IMR-90 (cell line): ENCODE results near the gene PHLDA2. TPM values are rescaled to one million over a fixed set of nuclear protein-coding genes. Genes with fewer than 3 reads are reported as not detected.

Experiments
- ATAC-seq: fragments of 200-7000 bp; cut with Tn5 transposase; 2 replicates; pipeline ENCODE4 v1.9.1; 2020; ENCODE audit warnings: low read depth, mild to moderate bottlenecking, moderate library complexity
- BruUV-seq: library from RNA; stranded (reverse); fragments of 400-500 nt; replicated peaks from 2 replicates; lab custom pipeline; 2021; lab: Mats Ljungman, UMichigan
- CTCF ChIA-PET: fragments of 300-600 bp; formaldehyde crosslinking; extraction: SDS; loops from one replicate; lab custom pipeline; 2021; ENCODE audit warnings: antibody characterized with exemption; lab: Yijun Ruan, JAX
- POLR2A ChIA-PET: fragments of 300-600 bp; sonication (Branson Sonifier 250); formaldehyde crosslinking; loops from one replicate; lab custom pipeline; 2022; ENCODE audit warnings: antibody characterized with exemption; ENCODE audit not compliant: unreplicated experiment; lab: Charles Lee
- DNase-seq: peaks from one replicate; pipeline ENCODE4 v3.0.0; 2013
- H2AFZ ChIP-seq: replicated peaks from 2 replicates; pipeline ENCODE3; 2013; ENCODE audit warnings: low read length, mild to moderate bottlenecking; ENCODE audit not compliant: poor library complexity
- H2AK5ac ChIP-seq: 2 replicates; pipeline ENCODE4 v1.6.1; 2013; ENCODE audit warnings: low read depth, low read length, inconsistent platforms
- H2AK9ac ChIP-seq: replicated peaks from 2 replicates; pipeline ENCODE3; 2013; ENCODE audit warnings: mild to moderate bottlenecking, low read depth, low read length, moderate library complexity; ENCODE audit not compliant: poor library complexity
- H2BK120ac ChIP-seq: 2 replicates; pipeline ENCODE4 v1.6.1; 2013; ENCODE audit warnings: low read depth, low read length, inconsistent platforms
- H2BK15ac ChIP-seq: 3 replicates; pipeline ENCODE4 v1.6.1; 2013; ENCODE audit warnings: low read depth, low read length, inconsistent platforms
- H2BK20ac ChIP-seq: 2 replicates; pipeline ENCODE4 v1.6.1; 2013; ENCODE audit warnings: low read depth, mild to moderate bottlenecking, inconsistent platforms, low read length, moderate library complexity
- H2BK5ac ChIP-seq: 2 replicates; pipeline ENCODE4 v1.6.1; 2013; ENCODE audit warnings: mild to moderate bottlenecking, low read depth, low read length, inconsistent platforms; ENCODE audit not compliant: poor library complexity, severe bottlenecking
- H3K14ac ChIP-seq: replicated peaks from 2 replicates; pipeline ENCODE4 v1.6.1; 2013; ENCODE audit warnings: low read depth, low read length, inconsistent platforms
- H3K18ac ChIP-seq: 2 replicates; pipeline ENCODE4 v1.6.1; 2013; ENCODE audit warnings: low read depth, low read length, control low read depth
- H3K23ac ChIP-seq: 2 replicates; pipeline ENCODE4 v1.6.1; 2013; ENCODE audit warnings: low read depth, low read length, inconsistent platforms
- H3K27ac ChIP-seq: 2 replicates; pipeline ENCODE4 v1.5.1; 2013; ENCODE audit warnings: mild to moderate bottlenecking, control low read depth, low read length; ENCODE audit not compliant: insufficient read depth
- H3K27me3 ChIP-seq: 2 replicates; pipeline ENCODE4 v1.6.1; 2013; ENCODE audit warnings: low read length; ENCODE audit not compliant: control insufficient read depth, insufficient read depth
- H3K36me3 ChIP-seq: 2 replicates; pipeline ENCODE4 v1.6.1; 2013; ENCODE audit warnings: low read length, mixed read lengths; ENCODE audit not compliant: control insufficient read depth, insufficient read depth
- H3K4ac ChIP-seq: 2 replicates; pipeline ENCODE4 v1.6.1; 2013; ENCODE audit warnings: low read depth, low read length, inconsistent platforms
- H3K4me1 ChIP-seq: 2 replicates; pipeline ENCODE4 v1.6.1; 2013; ENCODE audit warnings: low read length, mixed read lengths; ENCODE audit not compliant: control insufficient read depth, insufficient read depth
- H3K4me2 ChIP-seq: 2 replicates; pipeline ENCODE4 v1.6.1; 2013; ENCODE audit warnings: low read depth, mild to moderate bottlenecking, control low read depth, low read length, moderate library complexity
- H3K4me3 ChIP-seq: 2 replicates; pipeline ENCODE4 v1.5.1; 2013; ENCODE audit warnings: low read depth, mild to moderate bottlenecking, control low read depth, low read length, moderate library complexity; ENCODE audit not compliant: insufficient read depth
- H3K56ac ChIP-seq: 2 replicates; pipeline ENCODE4 v1.6.1; 2013; ENCODE audit warnings: low read length, inconsistent platforms; ENCODE audit not compliant: insufficient read depth; ENCODE audit errors: extremely low read depth
- H3K79me1 ChIP-seq, 2 experiments: 2 replicates each; pipeline ENCODE4 v1.6.1; 2013; ENCODE audit warnings: low read length in 2 of 2, inconsistent platforms in 1 of 2, low read depth in 1 of 2
- H3K9ac ChIP-seq: 2 replicates; pipeline ENCODE4 v1.6.1; 2013; ENCODE audit warnings: low read depth, low read length, control low read depth
- H3K9me1 ChIP-seq: 2 replicates; pipeline ENCODE4 v1.6.1; 2013; ENCODE audit warnings: low read length, inconsistent platforms; ENCODE audit not compliant: insufficient read depth
- H3K9me3 ChIP-seq: 2 replicates; pipeline ENCODE4 v1.6.1; 2013; ENCODE audit warnings: low read length; ENCODE audit not compliant: control insufficient read depth, insufficient read depth
- H4K20me1 ChIP-seq: 2 replicates; pipeline ENCODE4 v1.6.1; 2013; ENCODE audit warnings: low read length, inconsistent platforms; ENCODE audit not compliant: insufficient read depth
- H4K5ac ChIP-seq: 2 replicates; pipeline ENCODE4 v1.6.1; 2013; ENCODE audit warnings: mild to moderate bottlenecking, low read depth, low read length, control low read depth
- H4K8ac ChIP-seq, 2 experiments: 2 replicates each; pipeline ENCODE4 v1.6.1; 2013; ENCODE audit warnings: low read depth in 2 of 2, low read length in 2 of 2, control low read depth in 1 of 2, inconsistent platforms in 1 of 2
- H4K91ac ChIP-seq: 2 replicates; pipeline ENCODE4 v1.6.1; 2013; ENCODE audit warnings: low read depth, low read length, inconsistent platforms; ENCODE audit not compliant: insufficient read depth
- CHD1 ChIP-seq: IDR thresholded peaks from 2 replicates; pipeline ENCODE4 v1.6.1; 2012; ENCODE audit warnings: low read depth, low read length, improper control_type of control experiment
- MXI1 ChIP-seq: IDR thresholded peaks from 2 replicates; pipeline ENCODE4 v1.6.1; 2012; ENCODE audit warnings: low read depth, mild to moderate bottlenecking, low read length, moderate library complexity, borderline replicate concordance
- POLR2A ChIP-seq: IDR thresholded peaks from 2 replicates; pipeline ENCODE4 v1.6.1; 2012; ENCODE audit warnings: mild to moderate bottlenecking, low read depth, low read length
- RCOR1 ChIP-seq: IDR thresholded peaks from 2 replicates; pipeline ENCODE4 v1.6.1; 2012; ENCODE audit warnings: mild to moderate bottlenecking, low read length, improper control_type of control experiment; ENCODE audit not compliant: insufficient replicate concordance
- WGBS, 2 experiments: methylation state at CpG; one replicate each; pipeline versions ENCODE4 v1.1.5 to v1.1.7; 2013; ENCODE audit warnings: missing lambda C conversion rate in 2 of 2; ENCODE audit not compliant: insufficient read length in 1 of 2; ENCODE audit errors: extremely low coverage in 2 of 2; 5-methylcytosine and 5-hydroxymethylcytosine counted together
- dilution Hi-C: fragments of 300-500 bp; cut with HindIII; formaldehyde crosslinking; loops from one replicate; pipeline ENCODE4 v1.14.3; 2018; ENCODE audit warnings: low sequenced_read_pairs; ENCODE audit not compliant: unreplicated experiment
- in situ Hi-C: fragments of 300-500 bp; cut with MboI; formaldehyde crosslinking; loops from 3 replicates; pipeline ENCODE4 v1.14.3; 2019; ENCODE audit warnings: low sequenced_read_pairs, inconsistent platforms, mixed read lengths
- intact Hi-C: fragments of 100-400 bp; cut with micrococcal nuclease; formaldehyde crosslinking; loops from 2 replicates; pipeline ENCODE4 v1.10.0; 2022
- polyA plus RNA-seq, 3 experiments: library from polyadenylated mRNA; depleted of rRNA; stranded (reverse); fragments of >200 nt; gene quantifications; 2 replicates each; pipeline ENCODE4 v1.2.3, GENCODE V29; 2012; ENCODE audit warnings: low replicate concordance in 1 of 3
- total RNA-seq: library from RNA; depleted of rRNA; stranded (reverse); fragments of >200 nt; gene quantifications from 2 replicates; pipeline ENCODE4 v1.2.3, GENCODE V29; 2012

Gene PHLDA2
- total and polyA plus RNA-seq, 2 of the 4 experiments (the other 2 are of a cell fraction) = 3.8 to 89.0 TPM

GRCh38 chr11:2934611-2935239 is 5.5 kb upstream of the PHLDA2 start:
- no peak overlapping the region for H2BK20ac ChIP-seq
- H4K5ac ChIP-seq = no peak overlapping the region
- POLR2A ChIA-PET = no interaction called here
- H3K79me1 ChIP-seq = peaks cover 0 to 3% of the 10 kb centered on the region in 2 experiments; a peak in 1 of 4 replicates
- no peak overlapping the region for H3K14ac ChIP-seq
- no peak overlapping the region for H2AFZ ChIP-seq
- no peak for DNase-seq
- no peak overlapping the region for H3K23ac ChIP-seq
- in situ Hi-C loops (no loop called here), dilution Hi-C loops (no loop called here), intact Hi-C loops (no loop called here)
- CTCF ChIA-PET = no interaction called here
- H2BK5ac ChIP-seq = no peak overlapping the region
- H3K4me1 ChIP-seq = peaks cover 8% of the 10 kb centered on the region
- no peaks in the 10 kb centered on the region for H4K20me1 ChIP-seq
- no peaks in the 10 kb centered on the region for H3K9me1 ChIP-seq
- H2BK15ac ChIP-seq = no peak overlapping the region
- no peak overlapping the region for H4K8ac ChIP-seq
- H3K9me3 ChIP-seq = peaks cover 8% of the 10 kb centered on the region
- H3K9ac ChIP-seq = no peak overlapping the region
- no peak overlapping the region for H4K91ac ChIP-seq
- no peak overlapping the region for H2AK9ac ChIP-seq
- H3K27ac ChIP-seq = no peak overlapping the region
- no peaks in the 10 kb centered on the region for H3K27me3 ChIP-seq
- TF ChIP-seq MXI1 = no peak
- no peak for TF ChIP-seq POLR2A
- no peak for TF ChIP-seq CHD1
- no peak for TF ChIP-seq RCOR1
- no peak overlapping the region for H3K4me3 ChIP-seq
- H2BK120ac ChIP-seq = no peak overlapping the region
- H3K36me3 ChIP-seq = no peaks in the 10 kb centered on the region
- no peak overlapping the region for H3K4ac ChIP-seq
- no peak for ATAC-seq
- H3K4me2 ChIP-seq = no peak overlapping the region
- H2AK5ac ChIP-seq = no peak overlapping the region
- H3K56ac ChIP-seq = no peak overlapping the region
- no TSS peak for BruUV-seq
- WGBS, 2 experiments = 94% methylated on average over 6 of the region's 14 CpGs; no CpG with 5 or more reads in 1 of the 2 experiments
- H3K18ac ChIP-seq = no peak overlapping the region
